ENCODE data around the gene PODN. TPM values are rescaled to one million over a fixed set of nuclear protein-coding genes. Genes with fewer than 3 reads are reported as not detected.

PODN gene
- total and polyA plus RNA-seq, 12 donors, result 0.78 to 45.4 (median 16.0) TPM

DNA sequence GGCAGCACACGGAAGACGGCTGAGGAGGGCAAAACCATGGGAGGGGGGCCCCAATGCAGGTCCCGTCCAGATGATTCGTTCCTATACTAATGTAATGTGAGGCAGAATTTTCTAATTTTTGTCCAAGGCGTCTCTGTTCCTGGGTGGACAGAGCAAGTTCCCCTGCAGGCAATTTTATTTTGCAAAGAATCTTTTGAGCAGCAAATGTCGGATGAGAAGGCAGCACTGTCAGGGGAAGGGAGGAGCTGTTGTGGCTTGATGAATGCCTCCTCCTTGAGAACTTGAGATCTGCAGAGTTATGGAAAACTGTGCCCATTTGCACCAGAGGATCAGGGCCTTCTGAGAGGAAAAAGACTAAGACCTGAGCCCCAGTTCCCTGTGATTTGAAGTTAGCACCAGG lies 63.1 kb downstream of the PODN start:
- no peak overlapping the region for H3K27ac ChIP-seq
- no peak overlapping the region for H3K4me3 ChIP-seq
- no peaks in the 10 kb centered on the region for H3K36me3 ChIP-seq (replicated peaks in 1 of 2)
- no peak for TF ChIP-seq POLR2A (IDR thresholded peaks at IDR 0.05)
- TF ChIP-seq, protein P1, sequence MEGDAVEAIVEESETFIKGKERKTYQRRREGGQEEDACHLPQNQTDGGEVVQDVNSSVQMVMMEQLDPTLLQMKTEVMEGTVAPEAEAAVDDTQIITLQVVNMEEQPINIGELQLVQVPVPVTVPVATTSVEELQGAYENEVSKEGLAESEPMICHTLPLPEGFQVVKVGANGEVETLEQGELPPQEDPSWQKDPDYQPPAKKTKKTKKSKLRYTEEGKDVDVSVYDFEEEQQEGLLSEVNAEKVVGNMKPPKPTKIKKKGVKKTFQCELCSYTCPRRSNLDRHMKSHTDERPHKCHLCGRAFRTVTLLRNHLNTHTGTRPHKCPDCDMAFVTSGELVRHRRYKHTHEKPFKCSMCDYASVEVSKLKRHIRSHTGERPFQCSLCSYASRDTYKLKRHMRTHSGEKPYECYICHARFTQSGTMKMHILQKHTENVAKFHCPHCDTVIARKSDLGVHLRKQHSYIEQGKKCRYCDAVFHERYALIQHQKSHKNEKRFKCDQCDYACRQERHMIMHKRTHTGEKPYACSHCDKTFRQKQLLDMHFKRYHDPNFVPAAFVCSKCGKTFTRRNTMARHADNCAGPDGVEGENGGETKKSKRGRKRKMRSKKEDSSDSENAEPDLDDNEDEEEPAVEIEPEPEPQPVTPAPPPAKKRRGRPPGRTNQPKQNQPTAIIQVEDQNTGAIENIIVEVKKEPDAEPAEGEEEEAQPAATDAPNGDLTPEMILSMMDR (IDR thresholded peaks at IDR 0.05), result no peak
- 76 to 92% (median 86%) methylated on average over 6 of the region's 6 CpGs for WGBS, 4 donors
- H3K27me3 ChIP-seq, result no peaks in the 10 kb centered on the region
- H3K4me1 ChIP-seq (replicated peaks in 1 of 2), result no peaks in the 10 kb centered on the region
- no peaks in the 10 kb centered on the region for H3K9me3 ChIP-seq (replicated peaks in 1 of 3)
- intact Hi-C loops (cut with DNase I), result no loop called here
- no peak for DNase-seq

DNA sequence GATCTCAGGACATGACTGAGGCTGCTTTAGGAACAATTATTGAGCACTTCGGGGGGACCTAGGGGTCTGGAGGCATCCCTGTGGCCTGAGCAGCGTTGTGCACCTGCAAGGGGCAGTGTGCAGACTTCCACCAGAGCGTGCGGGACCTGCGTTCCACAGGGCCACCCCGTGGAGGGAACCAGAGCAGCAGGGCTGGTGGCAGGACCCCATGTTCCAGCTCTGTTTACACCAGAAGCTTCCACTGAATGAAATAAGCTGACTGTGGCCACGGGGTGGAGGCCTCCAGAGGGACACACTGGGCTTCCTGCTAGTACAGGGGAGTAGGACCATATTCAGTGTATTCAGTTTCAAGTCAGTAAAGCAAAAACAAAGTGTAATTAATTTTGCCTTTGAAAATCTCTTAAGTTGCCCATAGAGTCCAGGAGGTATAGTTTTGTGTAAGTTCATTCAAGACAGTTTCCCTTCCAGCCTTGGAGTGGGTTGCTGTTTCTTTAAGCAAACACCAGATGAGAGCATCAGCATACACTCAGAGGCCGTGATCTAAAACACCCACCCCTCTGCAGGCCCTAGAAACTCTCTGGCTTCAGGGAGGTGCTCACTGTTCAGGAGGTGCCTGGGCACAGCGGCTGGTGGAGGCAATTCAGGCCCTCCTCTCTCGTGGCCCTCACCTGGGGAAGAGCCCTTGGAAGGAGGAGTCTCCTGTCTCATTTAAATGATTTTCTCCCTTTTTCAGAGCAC lies 63.8 kb downstream of the PODN start:
- Histone ChIP-seq H3K9me3 (replicated peaks in 1 of 3) (no peaks in the 10 kb centered on the region), H3K4me1 (replicated peaks in 1 of 2) (no peaks in the 10 kb centered on the region), H3K27me3 (no peaks in the 10 kb centered on the region), H3K27ac (no peak overlapping the region), H3K4me3 (no peak overlapping the region), H3K36me3 (replicated peaks in 1 of 2) (no peaks in the 10 kb centered on the region)
- WGBS, 4 donors, result 63 to 79% (median 76%) methylated on average over 5 to 10 of the region's 10 CpGs
- intact Hi-C loops (cut with DNase I), result no loop called here
- no peak for DNase-seq
- TF ChIP-seq, protein P1 (IDR thresholded peaks at IDR 0.05), result no peak
- no peak for TF ChIP-seq POLR2A (IDR thresholded peaks at IDR 0.05)

- intact Hi-C loops (cut with DNase I), result no loop called here
These were observed 64.5 kb downstream of the PODN start for GRCh38 chr1:53126495-53126894.

DNA sequence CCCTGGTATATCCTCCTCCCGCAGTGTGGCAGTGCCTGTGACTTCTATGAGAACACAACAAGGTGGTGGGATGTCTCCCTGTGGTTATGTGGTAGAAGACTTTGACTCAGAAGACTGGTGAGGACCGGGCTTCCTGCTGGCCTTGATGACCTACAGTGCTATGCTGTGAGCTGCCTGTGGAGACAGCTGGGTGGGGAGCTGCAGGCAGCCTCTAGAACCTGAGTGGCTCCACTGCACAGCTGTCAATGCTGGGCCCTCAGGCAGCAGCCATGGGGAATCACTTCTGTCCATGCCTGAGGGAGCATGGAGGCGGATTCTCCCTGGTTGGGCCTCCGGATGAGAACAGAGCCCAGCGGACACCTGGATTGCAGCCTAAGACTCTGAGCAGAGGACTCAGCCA lies 65.5 kb downstream of the PODN start:
- no peaks in the 10 kb centered on the region for H3K36me3 ChIP-seq (replicated peaks in 1 of 2)
- intact Hi-C loops (cut with DNase I), result no loop called here
- TF ChIP-seq POLR2A (IDR thresholded peaks at IDR 0.05), result no peak
- TF ChIP-seq, protein P1 (IDR thresholded peaks at IDR 0.05), result no peak
- 86 to 92% (median 91%) methylated on average over 4 to 5 of the region's 5 CpGs for WGBS, 4 donors
- H3K9me3 ChIP-seq (replicated peaks in 1 of 3), result no peaks in the 10 kb centered on the region
- H3K4me1 ChIP-seq (replicated peaks in 1 of 2), result no peaks in the 10 kb centered on the region
- no peak for DNase-seq
- H3K4me3 ChIP-seq, result no peak overlapping the region
- H3K27ac ChIP-seq, result no peak overlapping the region
- no peaks in the 10 kb centered on the region for H3K27me3 ChIP-seq

More at GRCh38 chr1:53126495-53126894, 64.5 kb downstream of the PODN start:
- H3K27ac ChIP-seq, result no peak overlapping the region
- H3K36me3 ChIP-seq (replicated peaks in 1 of 2), result no peaks in the 10 kb centered on the region
- no peaks in the 10 kb centered on the region for H3K4me1 ChIP-seq (replicated peaks in 1 of 2)
- no peak for DNase-seq
- no peak overlapping the region for H3K4me3 ChIP-seq
- TF ChIP-seq, protein P1 (IDR thresholded peaks at IDR 0.05), result no peak
- TF ChIP-seq POLR2A (IDR thresholded peaks at IDR 0.05), result no peak
- H3K9me3 ChIP-seq (replicated peaks in 1 of 3), result no peaks in the 10 kb centered on the region
- no peaks in the 10 kb centered on the region for H3K27me3 ChIP-seq
- WGBS, 4 donors, result 57 to 61% (median 61%) methylated on average over 1 of the region's 1 CpG; no CpG with 5 or more reads in 1 of the 4 donors
